A673 (cell line): ENCODE results near the gene OVAAL. TPM values are rescaled to one million over a fixed set of nuclear protein-coding genes. Genes with fewer than 3 reads are reported as not detected.

Experiments used
- BruUV-seq: library from RNA; stranded (reverse); fragments of 400-500 nt; replicated peaks from 2 replicates; lab custom pipeline; 2021; lab: Mats Ljungman, UMichigan
- CTCF ChIA-PET: fragments of 300-600 bp; sonication (Branson Sonifier 250); formaldehyde crosslinking; loops from one replicate; lab custom pipeline; 2022; ENCODE audit warnings: antibody characterized with exemption; lab: Charles Lee
- POLR2A ChIA-PET: fragments of 300-600 bp; sonication (Branson Sonifier 250); formaldehyde crosslinking; loops from one replicate; lab custom pipeline; 2022; ENCODE audit warnings: antibody characterized with exemption; ENCODE audit not compliant: low non-redundant PET; lab: Charles Lee
- DNase-seq: peaks from one replicate; pipeline ENCODE4 v3.0.0-alpha.2; 2015; ENCODE audit warnings: low spot score
- H3K27ac ChIP-seq: fragments of 200-600 bp; sonication (generic); 2 replicates; pipeline ENCODE4 v1.5.1; 2016; ENCODE audit warnings: mixed run types, low read depth, mild to moderate bottlenecking, mixed read lengths, antibody characterized with exemption, low read length; ENCODE audit not compliant: poor library complexity, severe bottlenecking
- H3K27me3 ChIP-seq: fragments of 200-600 bp; sonication (generic); replicated peaks from 2 replicates; pipeline ENCODE4 v1.6.1; 2017; ENCODE audit warnings: mixed run types, low read depth, mild to moderate bottlenecking, mixed read lengths, antibody characterized with exemption, low read length; ENCODE audit not compliant: insufficient read depth, poor library complexity
- H3K36me3 ChIP-seq: fragments of 200-600 bp; sonication (generic); 2 replicates; pipeline ENCODE4 v1.6.1; 2016; ENCODE audit warnings: mixed run types, mild to moderate bottlenecking, mixed read lengths, antibody characterized with exemption, low read length; ENCODE audit not compliant: insufficient read depth, poor library complexity, severe bottlenecking
- H3K4me1 ChIP-seq: fragments of 200-600 bp; sonication (generic); 2 replicates; pipeline ENCODE4 v1.6.1; 2017; ENCODE audit warnings: mixed run types, mild to moderate bottlenecking, mixed read lengths, antibody characterized with exemption, low read length; ENCODE audit not compliant: insufficient read depth, poor library complexity, severe bottlenecking
- H3K4me3 ChIP-seq: fragments of 200-600 bp; sonication (generic); 2 replicates; pipeline ENCODE4 v1.5.1; 2016; ENCODE audit warnings: low read depth, mixed run types, mild to moderate bottlenecking, mixed read lengths, low read length; ENCODE audit not compliant: poor library complexity, severe bottlenecking
- H3K9me3 ChIP-seq: fragments of 200-600 bp; sonication (generic); 2 replicates; pipeline ENCODE4 v1.6.1; 2016; ENCODE audit warnings: mixed run types, low read depth, mild to moderate bottlenecking, mixed read lengths, antibody characterized with exemption, low read length; ENCODE audit not compliant: poor library complexity, severe bottlenecking
- CTCF ChIP-seq: fragments of 300-800, 200-600 bp; sonication (generic); conservative IDR thresholded peaks from 2 replicates; pipeline ENCODE4 v1.5.1; 2017; ENCODE audit warnings: low read depth, mild to moderate bottlenecking, antibody characterized with exemption, low read length, moderate library complexity, mixed read lengths
- EZH2 ChIP-seq: fragments of 200-600 bp; sonication (generic); IDR thresholded peaks from 2 replicates; pipeline ENCODE4 v1.6.1; 2017; ENCODE audit warnings: borderline replicate concordance, low read depth, mild to moderate bottlenecking, mixed read lengths, antibody characterized with exemption, low read length; ENCODE audit not compliant: poor library complexity, severe bottlenecking
- intact Hi-C: fragments of 100-400 bp; cut with micrococcal nuclease; formaldehyde crosslinking; loops from one replicate; pipeline ENCODE4 v1.10.0; 2022; ENCODE audit not compliant: unreplicated experiment
- total RNA-seq: library from RNA; stranded (reverse); gene quantifications from 2 replicates; pipeline ENCODE4 v1.2.3, GENCODE V29; 2021

OVAAL gene
- total RNA-seq, 1 experiment from 2014 or later: not detected

- ChIA-PET CTCF (no interaction called here), POLR2A (no interaction called here)
- intact Hi-C loops: no loop called here
- no peaks in the 10 kb centered on the region for H3K27me3 ChIP-seq
- H3K4me3 ChIP-seq: no peak overlapping the region
- H3K9me3 ChIP-seq: no peaks in the 10 kb centered on the region
- no TSS peak for BruUV-seq
- no peak overlapping the region for H3K27ac ChIP-seq
- no peaks in the 10 kb centered on the region for H3K36me3 ChIP-seq
- no peak for DNase-seq
- H3K4me1 ChIP-seq: no peaks in the 10 kb centered on the region
- TF ChIP-seq EZH2: no peak
- TF ChIP-seq CTCF: no peak
These were observed 29.4 kb downstream of the OVAAL start for GRCh38 chr1:180588121-180588520.

- no peaks in the 10 kb centered on the region for H3K4me1 ChIP-seq
- H3K27ac ChIP-seq: no peak overlapping the region
- BruUV-seq: no TSS peak
- H3K36me3 ChIP-seq: no peaks in the 10 kb centered on the region
- TF ChIP-seq EZH2: no peak
- no peak for TF ChIP-seq CTCF
- ChIA-PET CTCF (interaction anchor here (0.5 kb wide), 1 partner anchor 33 kb away, joined by 5 read pairs; no protein-coding TSS in a partner anchor), POLR2A (no interaction called here)
- intact Hi-C loops: no loop called here
- no peaks in the 10 kb centered on the region for H3K27me3 ChIP-seq
- no peak for DNase-seq
- no peak overlapping the region for H3K4me3 ChIP-seq
- no peaks in the 10 kb centered on the region for H3K9me3 ChIP-seq
These were observed 32.1 kb downstream of the OVAAL start for GRCh38 chr1:180590889-180591288.

GRCh38 chr1:180593382-180593781 lies 34.6 kb downstream of the OVAAL start:
- Histone ChIP-seq H3K27ac (no peak overlapping the region), H3K9me3 (no peaks in the 10 kb centered on the region), H3K4me3 (no peak overlapping the region), H3K36me3 (no peaks in the 10 kb centered on the region), H3K4me1 (no peaks in the 10 kb centered on the region), H3K27me3 (no peaks in the 10 kb centered on the region)
- no peak for DNase-seq
- ChIA-PET POLR2A (no interaction called here), CTCF (no interaction called here)
- intact Hi-C loops: no loop called here
- TF ChIP-seq EZH2 (no peak), CTCF (no peak)
- BruUV-seq: no TSS peak
